Measurements from ENCODE around the gene PRKCQ. TPM values are rescaled to one million over a fixed set of nuclear protein-coding genes. Genes with fewer than 3 reads are reported as not detected.

Gene PRKCQ
- total RNA-seq, 6 experiments from 2014 or later: not detected

DNA sequence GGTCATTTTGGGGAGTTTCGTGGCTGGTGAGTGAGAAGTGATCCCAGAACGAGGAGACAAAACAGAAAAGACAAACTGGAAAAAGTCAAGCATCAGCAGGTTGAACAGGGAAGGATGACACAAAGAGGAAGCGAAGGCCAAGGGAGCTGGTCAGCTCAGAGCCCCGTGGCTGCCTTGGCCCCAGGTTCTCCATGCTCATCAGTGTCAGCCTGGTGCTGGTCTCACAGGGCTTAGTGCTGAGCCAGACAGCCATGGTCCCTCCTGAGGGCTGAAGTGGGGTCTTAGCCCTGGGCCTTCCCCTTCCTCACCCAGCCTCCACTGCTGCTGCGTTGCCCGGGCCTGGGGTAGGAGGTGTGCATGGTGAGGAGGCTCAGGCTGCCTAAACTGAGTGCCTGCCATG is 193.7 kb downstream of the PRKCQ start:
- peaks cover 2% of the 10 kb centered on the region for H3K27me3 Mint-ChIP-seq (ENCODE audit: insufficient read depth)
- TF ChIP-seq, protein P1, sequence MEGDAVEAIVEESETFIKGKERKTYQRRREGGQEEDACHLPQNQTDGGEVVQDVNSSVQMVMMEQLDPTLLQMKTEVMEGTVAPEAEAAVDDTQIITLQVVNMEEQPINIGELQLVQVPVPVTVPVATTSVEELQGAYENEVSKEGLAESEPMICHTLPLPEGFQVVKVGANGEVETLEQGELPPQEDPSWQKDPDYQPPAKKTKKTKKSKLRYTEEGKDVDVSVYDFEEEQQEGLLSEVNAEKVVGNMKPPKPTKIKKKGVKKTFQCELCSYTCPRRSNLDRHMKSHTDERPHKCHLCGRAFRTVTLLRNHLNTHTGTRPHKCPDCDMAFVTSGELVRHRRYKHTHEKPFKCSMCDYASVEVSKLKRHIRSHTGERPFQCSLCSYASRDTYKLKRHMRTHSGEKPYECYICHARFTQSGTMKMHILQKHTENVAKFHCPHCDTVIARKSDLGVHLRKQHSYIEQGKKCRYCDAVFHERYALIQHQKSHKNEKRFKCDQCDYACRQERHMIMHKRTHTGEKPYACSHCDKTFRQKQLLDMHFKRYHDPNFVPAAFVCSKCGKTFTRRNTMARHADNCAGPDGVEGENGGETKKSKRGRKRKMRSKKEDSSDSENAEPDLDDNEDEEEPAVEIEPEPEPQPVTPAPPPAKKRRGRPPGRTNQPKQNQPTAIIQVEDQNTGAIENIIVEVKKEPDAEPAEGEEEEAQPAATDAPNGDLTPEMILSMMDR (IDR thresholded peaks at IDR 0.05): no peak
- peaks cover 26% of the 10 kb centered on the region for H3K4me1 Mint-ChIP-seq (ENCODE audit: low read depth)
- H3K27ac Mint-ChIP-seq: no peak overlapping the region
- peaks cover 22% of the 10 kb centered on the region for H3K9me3 Mint-ChIP-seq
- no peak for DNase-seq
- peaks cover 21% of the 10 kb centered on the region for H3K36me3 Mint-ChIP-seq (ENCODE audit: low read depth)
- H3K4me3 Mint-ChIP-seq: no peak overlapping the region

GRCh38 chr10:6385665-6386064 is 194.4 kb downstream of the PRKCQ start:
- peaks cover 26% of the 10 kb centered on the region for H3K4me1 Mint-ChIP-seq (ENCODE audit: low read depth)
- peak; percentile 57 for DNase-seq
- H3K9me3 Mint-ChIP-seq: peaks cover 22% of the 10 kb centered on the region
- H3K4me3 Mint-ChIP-seq: no peak overlapping the region
- H3K27ac Mint-ChIP-seq: no peak overlapping the region
- no peaks in the 10 kb centered on the region; the same call in 1 of the 2 replicates for H3K27me3 Mint-ChIP-seq (ENCODE audit: insufficient read depth)
- TF ChIP-seq, protein P1 (IDR thresholded peaks at IDR 0.05): no peak
- peaks cover 21% of the 10 kb centered on the region for H3K36me3 Mint-ChIP-seq (ENCODE audit: low read depth)

- TF ChIP-seq, protein P1 (IDR thresholded peaks at IDR 0.05): no peak
- peaks cover 17% of the 10 kb centered on the region for H3K36me3 Mint-ChIP-seq (ENCODE audit: low read depth)
- DNase-seq: no peak
- no peak overlapping the region for H3K4me3 Mint-ChIP-seq
- H3K9me3 Mint-ChIP-seq: peaks cover 22% of the 10 kb centered on the region
- no peaks in the 10 kb centered on the region; the same call in 1 of the 2 replicates for H3K27me3 Mint-ChIP-seq (ENCODE audit: insufficient read depth)
- H3K27ac Mint-ChIP-seq: no peak overlapping the region
- peaks cover 26% of the 10 kb centered on the region for H3K4me1 Mint-ChIP-seq (ENCODE audit: low read depth)
Measured at GRCh38 chr10:6384847-6385246, 195.2 kb downstream of the PRKCQ start.

GRCh38 chr10:6384031-6384430 is 196.0 kb downstream of the PRKCQ start:
- no peak for DNase-seq
- Mint-ChIP-seq H3K27ac (no peak overlapping the region), H3K4me3 (no peak overlapping the region), H3K27me3 (ENCODE audit: insufficient read depth) (no peaks in the 10 kb centered on the region; the same call in 1 of the 2 replicates), H3K36me3 (ENCODE audit: low read depth) (peaks cover 19% of the 10 kb centered on the region), H3K9me3 (peaks cover 24% of the 10 kb centered on the region), H3K4me1 (ENCODE audit: low read depth) (peaks cover 26% of the 10 kb centered on the region)
- TF ChIP-seq, protein P1 (IDR thresholded peaks at IDR 0.05): no peak

DNA sequence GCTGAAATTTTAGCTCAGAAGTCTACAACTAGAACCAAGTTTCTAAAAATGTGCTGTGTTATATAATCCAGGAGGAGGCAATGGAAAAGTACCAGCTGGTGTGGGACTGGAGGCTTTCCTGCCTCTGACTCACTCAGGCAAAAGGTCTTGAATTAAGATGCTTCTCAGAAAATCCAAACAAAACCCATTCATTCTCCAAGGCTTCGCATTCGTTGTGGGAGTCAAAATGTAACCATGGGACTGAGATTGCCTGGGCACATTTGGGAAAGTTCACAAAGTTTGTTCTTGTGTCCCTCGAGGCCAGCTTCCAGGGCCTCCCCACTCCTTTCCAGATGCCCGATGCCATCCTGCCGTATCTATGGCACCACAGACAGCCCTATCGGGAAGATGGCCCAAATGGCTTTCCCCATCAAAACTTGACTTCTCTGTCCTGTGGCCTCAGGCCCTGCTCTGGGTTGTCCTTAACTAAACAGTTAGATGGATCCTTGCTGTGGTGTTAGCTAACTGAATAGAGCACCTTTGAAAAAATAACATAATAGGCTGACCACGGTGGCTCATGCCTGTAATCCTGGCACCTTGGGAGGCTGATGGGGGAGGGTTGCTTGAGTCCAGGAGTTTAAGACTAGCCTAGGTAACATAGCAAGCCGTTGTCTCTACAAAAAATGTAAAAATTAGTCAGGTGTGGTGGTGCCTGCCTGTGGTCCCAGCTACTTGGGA is 196.8 kb downstream of the PRKCQ start:
- peaks cover under 1% of the 10 kb centered on the region; the same call in 1 of the 2 replicates for H3K27me3 Mint-ChIP-seq (ENCODE audit: insufficient read depth)
- peaks cover 19% of the 10 kb centered on the region for H3K36me3 Mint-ChIP-seq (ENCODE audit: low read depth)
- TF ChIP-seq, protein P1 (IDR thresholded peaks at IDR 0.05): no peak
- H3K4me1 Mint-ChIP-seq (ENCODE audit: low read depth): peaks cover 26% of the 10 kb centered on the region
- peak; percentile 30 for DNase-seq
- H3K27ac Mint-ChIP-seq: no peak overlapping the region; the same call in 1 of the 2 replicates
- H3K9me3 Mint-ChIP-seq: peaks cover 29% of the 10 kb centered on the region
- H3K4me3 Mint-ChIP-seq: no peak overlapping the region
